ENCODE data around the gene RBM17.

DNA sequence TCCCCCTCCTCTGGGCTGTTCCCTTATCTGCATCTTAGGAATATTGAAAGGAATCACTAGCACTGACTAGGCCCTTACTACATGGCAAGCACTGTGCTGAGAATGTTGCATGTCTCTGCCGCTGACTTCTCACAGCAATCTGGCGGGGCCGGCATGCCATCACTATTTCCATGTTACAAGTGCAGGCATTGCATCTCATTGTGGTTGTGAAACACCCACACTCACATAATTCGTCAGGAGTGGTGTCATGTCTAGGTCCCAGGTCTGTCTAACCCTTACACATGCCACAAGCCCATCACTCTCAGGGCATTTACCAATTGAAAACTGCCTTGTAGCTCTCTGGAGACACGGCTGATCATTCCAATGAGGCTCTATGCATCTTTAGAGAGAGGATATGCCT is 18.2 kb upstream of the RBM17 start:
- TF ChIP-seq YY1 (IDR thresholded peaks at IDR 0.05; ENCODE audit: insufficient read depth, insufficient read length) (no peak), ZNF274 (IDR thresholded peaks at IDR 0.05; ENCODE audit: low read depth, low read length) (no peak)

Data from NT2/D1 (cell line).